HG03469 (cell line): Measurements from ENCODE around the gene LZTR1.
"Not testable (repeated sequence)": the region's sequence is repeated elsewhere in the genome, so short reads cannot be mapped to it uniquely, and the experiment has no call there.

Source experiments
- ATAC-seq: cut with Tn5 transposase; IDR thresholded peaks from one replicate; pipeline ENCODE4 v1.9.1; 2021; ENCODE audit warnings: mild to moderate bottlenecking, moderate library complexity, moderate number of reproducible peaks; ENCODE audit not compliant: unreplicated experiment

The LZTR1 gene

DNA sequence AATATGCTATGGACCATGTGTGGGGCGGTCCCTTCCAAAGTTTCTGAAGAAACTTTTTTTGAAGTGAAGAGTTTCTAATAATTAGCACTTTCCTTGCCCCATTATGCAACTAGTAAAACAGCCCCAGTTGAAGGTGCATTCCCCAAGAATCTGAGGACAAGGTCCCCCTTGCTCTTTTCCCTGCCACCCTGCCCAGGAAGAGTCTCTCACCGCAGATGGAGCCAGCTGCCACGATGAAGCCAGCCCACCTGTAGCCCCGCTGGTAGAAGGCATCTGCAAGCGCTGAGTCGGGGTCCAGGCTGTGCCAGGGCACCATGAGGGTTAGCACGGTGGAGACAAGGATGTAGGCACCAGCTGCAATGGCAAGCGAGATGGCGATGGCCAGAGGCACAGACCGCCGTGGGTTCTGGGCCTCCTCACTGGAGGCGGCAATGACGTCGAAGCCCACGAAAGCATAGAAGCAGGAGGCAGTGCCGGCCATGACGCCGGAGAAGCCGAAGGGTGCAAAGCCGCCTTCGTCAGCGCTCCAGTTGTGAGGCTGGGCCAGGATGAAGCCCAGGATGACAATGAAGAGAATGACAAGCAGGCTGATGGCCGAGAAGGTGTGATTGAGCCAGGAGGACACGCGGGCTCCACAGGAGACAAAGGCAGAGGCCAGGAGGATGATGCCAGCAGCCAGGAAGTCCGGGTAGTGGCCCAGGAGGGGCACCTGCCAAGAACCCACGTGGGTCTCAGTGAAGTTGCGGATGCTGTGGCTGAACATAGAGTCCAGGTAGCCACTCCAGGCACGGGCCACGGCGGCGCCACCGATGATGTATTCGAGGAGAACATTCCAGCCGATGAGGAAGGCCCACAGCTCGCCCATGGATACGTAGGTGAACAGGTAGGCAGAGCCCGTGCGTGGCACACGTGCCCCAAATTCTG, 48.8 kb downstream of the LZTR1 start:
- ATAC-seq, result no peak

DNA sequence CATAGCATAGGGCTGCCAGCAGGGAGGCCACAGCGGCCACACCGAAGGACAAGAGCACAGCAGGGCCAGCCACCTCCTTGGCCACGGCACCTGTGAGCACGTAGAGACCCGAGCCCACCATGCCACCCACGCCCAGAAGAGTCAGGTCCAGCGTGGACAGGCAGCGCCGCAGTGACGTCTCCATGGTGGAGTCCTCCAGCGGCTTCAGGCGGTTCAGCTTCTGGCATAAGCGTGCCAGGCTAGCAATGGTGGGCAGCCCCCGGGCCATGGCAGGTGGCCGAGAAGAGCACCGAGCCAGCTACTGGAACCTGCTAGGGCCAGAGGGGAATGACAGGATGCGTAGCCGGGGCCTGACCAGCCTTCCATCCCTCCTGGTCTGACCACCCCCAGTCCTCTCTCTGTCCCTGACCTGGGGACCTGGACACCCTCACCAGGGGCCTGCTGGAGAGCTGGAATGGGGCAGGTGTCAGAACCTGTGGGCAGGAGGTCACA, 49.5 kb downstream of the LZTR1 start:
- ATAC-seq, result no peak

DNA sequence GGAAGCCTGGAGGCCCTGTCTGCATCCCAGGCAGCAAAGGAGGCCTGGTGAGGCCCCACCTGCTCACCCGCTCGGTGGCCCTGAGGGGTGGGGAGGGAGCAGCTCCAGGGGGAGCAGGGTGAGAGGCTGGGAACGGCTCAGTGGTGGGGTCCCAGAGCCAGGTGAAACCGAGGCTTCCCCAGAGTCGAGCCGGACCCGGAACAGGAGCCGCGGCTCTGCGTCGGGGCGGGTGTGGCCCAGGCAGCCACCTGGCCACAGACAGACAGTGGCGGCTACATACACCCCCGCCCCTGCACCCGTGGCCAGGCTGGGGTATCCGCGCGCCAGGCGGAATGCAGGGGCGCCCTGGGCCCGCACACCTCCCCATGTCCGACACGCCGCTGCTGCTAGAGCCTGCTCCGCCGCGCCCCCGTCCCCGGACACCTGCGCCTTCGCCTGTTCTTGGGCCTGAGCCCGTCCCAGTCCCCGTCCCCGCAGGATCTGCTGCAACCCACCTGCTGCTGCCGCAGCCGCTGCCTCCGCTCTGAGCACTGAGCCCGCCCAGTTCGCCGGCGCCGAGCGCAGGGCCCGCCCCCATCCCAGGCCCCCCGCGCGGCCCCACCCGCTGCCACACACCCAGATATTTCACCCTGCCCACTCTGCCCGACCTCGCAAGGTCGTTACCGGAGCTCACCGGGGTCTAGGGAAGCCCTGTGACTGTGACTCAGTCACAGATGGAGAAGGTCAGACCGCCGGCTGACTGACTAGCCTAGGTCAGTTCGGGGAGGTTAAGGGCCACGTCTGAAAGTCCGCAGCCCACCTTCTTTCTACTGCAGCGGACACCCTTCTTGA, 50.2 kb downstream of the LZTR1 start, which contains the start of gene SLC7A4:
TSS of gene SLC7A4 (minus strand) at position 525 of the 831 bp plus-strand sequence. CDS start 749 bp downstream, outside the sequence.
- ATAC-seq, result no peak

- no peak for ATAC-seq
Observed at GRCh38 chr22:21032868-21033688, 51.0 kb downstream of the LZTR1 start.

DNA sequence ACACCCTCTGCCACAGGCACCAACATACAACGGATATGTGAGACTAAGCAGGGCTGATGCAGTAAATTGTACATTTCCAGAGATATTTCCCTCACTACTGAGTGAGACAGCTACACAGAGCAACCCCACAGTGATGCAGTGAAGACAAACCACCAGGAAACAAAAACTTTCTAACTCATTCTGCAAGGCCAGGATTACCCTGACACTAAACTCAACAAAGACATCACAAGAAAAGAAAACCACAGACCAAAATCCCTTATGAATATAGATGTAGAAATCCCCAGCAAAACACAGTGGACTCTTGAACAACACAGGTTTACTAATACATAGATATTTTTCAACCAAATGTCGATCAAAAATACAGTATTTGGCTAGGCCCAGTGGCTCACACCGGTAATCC, 51.8 kb downstream of the LZTR1 start:
- ATAC-seq, result no peak

GRCh38 chr22:21034989-21035388, 52.9 kb downstream of the LZTR1 start:
- no peak for ATAC-seq

- no peak for ATAC-seq
Observed at GRCh38 chr22:21038405-21038804, 56.3 kb downstream of the LZTR1 start.

DNA sequence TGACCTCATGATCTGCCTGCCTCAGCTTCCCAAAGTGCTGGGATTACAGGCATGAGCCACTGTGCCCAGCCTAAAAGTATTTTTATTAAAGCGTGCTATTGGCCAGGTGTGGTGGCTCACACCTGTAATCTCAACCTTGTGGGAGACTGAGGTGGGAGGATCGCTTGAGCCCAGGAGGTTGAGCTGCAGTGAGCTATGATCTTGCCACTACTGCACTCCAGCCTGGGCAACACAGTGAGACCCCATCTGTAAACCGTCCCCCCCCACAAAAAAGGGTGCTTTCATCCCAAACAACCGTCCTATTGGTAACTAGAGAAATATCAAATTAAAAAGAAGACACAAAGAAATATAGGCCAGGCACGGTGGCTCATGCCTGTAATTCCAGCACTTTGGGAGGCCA, 57.1 kb downstream of the LZTR1 start:
- not testable (repeated sequence) for ATAC-seq

DNA sequence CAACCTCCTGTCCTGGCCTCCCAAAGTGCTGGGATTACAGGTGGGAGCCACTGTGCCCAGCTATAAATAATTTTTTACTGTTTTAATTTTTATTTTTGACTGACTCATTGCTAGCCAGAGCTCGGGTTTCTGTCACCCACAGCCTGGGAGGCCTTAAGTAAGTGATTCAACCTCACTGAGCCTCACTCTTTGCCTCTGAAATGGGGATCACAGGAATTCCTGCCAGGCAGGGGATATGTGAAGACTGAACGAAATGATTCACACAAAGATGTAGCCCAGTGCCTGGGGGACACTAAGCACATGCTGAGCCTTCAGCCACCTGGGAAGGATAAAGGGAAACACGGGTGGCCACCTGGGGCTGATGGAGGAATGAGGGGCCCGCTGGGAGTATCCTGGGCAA, 59.8 kb downstream of the LZTR1 start:
- ATAC-seq, result no peak

DNA sequence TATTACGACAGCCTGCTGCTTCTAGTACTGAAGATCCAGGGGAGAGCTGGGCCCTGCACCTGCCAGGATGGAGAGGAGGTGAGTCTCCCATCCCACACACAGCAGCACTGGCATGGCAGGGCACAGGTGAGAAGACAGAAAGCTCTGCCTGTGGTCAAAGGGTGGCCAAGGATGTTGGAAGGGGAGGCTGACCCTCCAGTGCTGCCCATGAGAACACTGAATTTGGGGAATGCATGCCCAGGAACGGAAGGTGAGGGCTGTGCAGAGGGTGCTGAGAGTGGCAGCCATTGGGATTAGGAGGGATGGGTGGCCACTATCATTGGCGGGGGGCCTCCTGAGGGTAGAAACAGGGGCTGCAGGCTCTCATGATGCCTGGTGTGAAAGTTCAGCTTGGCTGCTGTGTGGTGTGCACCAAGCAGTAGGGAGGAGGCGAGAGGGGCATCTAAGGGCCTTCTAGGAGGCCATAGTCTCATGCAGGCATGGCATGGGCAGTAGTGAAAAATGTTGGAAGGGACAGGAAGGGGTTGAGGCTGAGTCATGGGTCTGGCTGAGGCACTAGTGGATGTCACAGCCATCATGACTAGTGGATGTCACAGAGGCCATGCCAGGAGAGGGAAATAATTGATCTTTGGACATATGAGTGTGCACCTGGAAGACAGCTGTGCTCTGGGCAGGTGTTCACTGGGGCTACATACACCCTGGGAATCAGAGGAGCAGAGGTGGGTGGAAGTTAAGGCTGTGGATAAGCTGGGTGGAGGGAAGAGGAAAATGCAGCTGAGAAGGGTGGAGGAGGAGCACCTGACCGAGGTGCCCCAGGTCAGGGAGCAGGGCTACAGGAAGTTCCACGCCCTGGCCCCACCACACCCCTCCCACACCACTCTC, 61.1 kb downstream of the LZTR1 start:
- ATAC-seq, result no peak

GRCh38 chr22:21043860-21044535, 61.9 kb downstream of the LZTR1 start:
- no peak for ATAC-seq

GRCh38 chr22:21044931-21045584, 63.0 kb downstream of the LZTR1 start:
- peak; percentile 18 for ATAC-seq

DNA sequence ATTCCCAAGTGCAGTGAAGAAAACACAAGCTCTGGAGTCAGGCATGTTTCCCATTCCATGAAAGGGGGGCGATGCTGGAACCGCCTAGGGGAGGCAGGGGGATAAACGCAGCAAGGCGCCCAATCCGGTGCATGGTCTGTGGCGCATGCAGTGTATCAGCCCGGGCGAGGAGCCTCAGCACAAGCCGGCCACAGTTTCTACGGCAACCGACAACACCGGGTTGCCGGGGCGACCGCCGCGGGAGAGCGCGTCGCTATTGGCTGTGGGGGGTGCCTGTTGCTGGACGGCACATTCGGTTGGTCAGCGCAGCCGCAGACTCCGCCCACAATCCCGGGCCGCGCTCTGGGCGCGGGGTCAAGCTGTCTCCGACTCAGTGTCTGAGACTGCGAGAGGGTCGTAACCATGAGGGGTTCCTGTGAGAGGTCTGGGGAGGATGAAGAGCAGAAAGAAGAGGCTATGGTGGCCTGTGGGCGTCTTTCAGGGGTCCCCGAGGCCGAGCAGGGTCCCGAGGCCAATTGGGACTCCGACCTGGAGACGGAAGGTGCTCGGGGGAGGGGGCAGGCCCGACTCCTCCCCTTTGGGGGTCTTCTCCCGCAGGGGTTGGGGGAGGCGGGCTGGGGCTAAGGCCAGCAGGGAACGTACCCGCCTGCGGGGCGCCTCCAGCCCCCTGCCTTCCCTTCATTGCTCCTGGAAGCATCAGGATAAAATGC, 63.6 kb downstream of the LZTR1 start, which contains the start of gene LRRC74B:
TSS of gene LRRC74B (plus strand) at position 362 of the 710 bp plus-strand sequence. CDS start at position 403, 41 bp downstream.
- ATAC-seq, result peak; percentile 54

DNA sequence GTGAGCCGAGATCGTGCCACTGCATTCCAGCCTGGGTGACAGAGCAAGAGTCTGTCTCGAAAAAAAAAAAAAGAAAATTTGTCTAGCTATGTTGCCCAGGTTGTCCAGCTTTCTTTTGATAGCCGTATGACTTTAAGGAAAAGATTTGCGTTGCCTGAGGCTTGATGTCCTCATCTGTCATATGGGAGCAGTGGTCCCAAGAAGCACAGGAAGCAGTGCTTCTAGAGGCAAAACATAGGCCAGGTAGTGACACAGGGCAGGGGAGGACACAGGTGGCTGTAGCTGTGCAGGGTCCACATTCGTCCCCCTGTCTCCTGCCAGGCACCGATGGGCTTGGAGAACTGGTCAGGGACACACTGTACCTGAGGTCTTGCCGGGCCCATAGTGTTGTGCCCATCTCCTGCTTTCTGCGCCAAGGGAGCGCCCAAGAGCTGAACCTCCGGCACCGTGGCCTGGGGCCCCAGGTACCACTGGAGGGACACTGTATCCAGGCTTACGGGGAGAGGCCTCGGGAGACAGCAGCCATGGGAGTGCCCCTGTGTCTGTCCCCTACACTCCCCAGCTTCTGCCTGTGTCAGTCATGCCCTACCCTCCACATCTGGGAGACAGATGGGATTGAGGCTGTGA, 65.1 kb downstream of the LZTR1 start:
- no peak for ATAC-seq

- ATAC-seq, result no peak
Observed at GRCh38 chr22:21047730-21048129, 65.6 kb downstream of the LZTR1 start.

GRCh38 chr22:21048448-21048847, 66.4 kb downstream of the LZTR1 start:
- not testable (repeated sequence) for ATAC-seq
